Panc1 (cell line): Measurements from ENCODE around the gene MGAT4A. TPM values are rescaled to one million over a fixed set of nuclear protein-coding genes. Genes with fewer than 3 reads are reported as not detected.
"Not testable (repeated sequence)": the region's sequence is repeated elsewhere in the genome, so short reads cannot be mapped to it uniquely, and the experiment has no call there.

Experiments
- ATAC-seq: fragments of 200-7000 bp; cut with Tn5 transposase; 2 replicates; pipeline ENCODE4 v1.9.1; 2020; ENCODE audit warnings: mild to moderate bottlenecking, moderate library complexity
- BruUV-seq: library from RNA; stranded (reverse); fragments of 400-500 nt; replicated peaks from 2 replicates; lab custom pipeline; 2021; lab: Mats Ljungman, UMichigan
- CTCF ChIA-PET: fragments of 300-600 bp; sonication (Branson Sonifier 250); formaldehyde crosslinking; loops from one replicate; lab custom pipeline; 2022; ENCODE audit warnings: antibody characterized with exemption; lab: Charles Lee
- POLR2A ChIA-PET: fragments of 300-600 bp; sonication (Branson Sonifier 250); formaldehyde crosslinking; loops from one replicate; lab custom pipeline; 2022; ENCODE audit warnings: antibody characterized with exemption; lab: Charles Lee
- DNase-seq: peaks from one replicate; pipeline ENCODE4 v3.0.0-alpha.2; 2010; ENCODE audit warnings: low read depth, low spot score
- H3K27ac ChIP-seq: 2 replicates; pipeline ENCODE4 v1.5.1; 2011; ENCODE audit warnings: mild to moderate bottlenecking, low read length, inconsistent platforms
- H3K27me3 ChIP-seq: fragments of 200-500 bp; sonication (Bioruptor generic); 2 replicates; pipeline ENCODE4 v1.6.0; 2014; ENCODE audit warnings: low read length, inconsistent platforms; ENCODE audit not compliant: control insufficient read depth, insufficient read depth
- H3K36me3 ChIP-seq: fragments of 200-500 bp; sonication (Bioruptor generic); 2 replicates; pipeline ENCODE4 v1.5.1; 2014; ENCODE audit warnings: inconsistent platforms, mild to moderate bottlenecking, low read length, moderate library complexity; ENCODE audit not compliant: control insufficient read depth, insufficient read depth
- H3K4me1 ChIP-seq: 2 replicates; pipeline ENCODE4 v1.5.1; 2011; ENCODE audit warnings: inconsistent platforms, mild to moderate bottlenecking, low read length, moderate library complexity; ENCODE audit not compliant: control insufficient read depth, insufficient read depth
- H3K4me3 ChIP-seq, 2 experiments: 2 replicates each; pipeline ENCODE4 v1.5.1; 2011 to 2012; ENCODE audit warnings: low read depth in 2 of 2, low read length in 2 of 2, mild to moderate bottlenecking in 2 of 2, inconsistent platforms in 1 of 2, moderate library complexity in 1 of 2
- H3K9me3 ChIP-seq: fragments of 200-500 bp; sonication (Bioruptor generic); 2 replicates; pipeline ENCODE4 v1.5.1; 2014; ENCODE audit warnings: low read depth, mild to moderate bottlenecking, inconsistent platforms, low read length, moderate library complexity; ENCODE audit not compliant: control insufficient read depth, insufficient read depth
- POLR2AphosphoS5 ChIP-seq: IDR thresholded peaks from 2 replicates; pipeline ENCODE4 v1.6.1; 2012; ENCODE audit warnings: mild to moderate bottlenecking, low read depth, low read length, moderate library complexity
- SIN3A ChIP-seq: IDR thresholded peaks from 2 replicates; pipeline ENCODE4 v1.6.1; 2012; ENCODE audit warnings: low read depth, mild to moderate bottlenecking, low read length, moderate library complexity, borderline replicate concordance; ENCODE audit not compliant: insufficient read depth
- TCF7L2 ChIP-seq: IDR thresholded peaks from 2 replicates; pipeline ENCODE4 v1.6.1; 2011; ENCODE audit warnings: mild to moderate bottlenecking, low read depth, low read length, inconsistent platforms
- in situ Hi-C: cut with HindIII; loops from 2 replicates; pipeline ENCODE4 v1.10.0; 2016; ENCODE audit warnings: low sequenced_read_pairs, low pct_unique_long_range_greater_than_20kb
- intact Hi-C: fragments of 100-400 bp; cut with micrococcal nuclease; formaldehyde crosslinking; loops from one replicate; pipeline ENCODE4 v1.10.0; 2022; ENCODE audit not compliant: unreplicated experiment
- total RNA-seq: library from RNA; stranded (reverse); gene quantifications from one replicate; pipeline ENCODE4 v1.2.1, GENCODE V29; 2021; ENCODE audit not compliant: unreplicated experiment
- TF ChIP-seq, protein P1 (sequence below): fragments of 450-650 bp; IDR thresholded peaks from 2 replicates; pipeline ENCODE4 v1.5.1; 2017; ENCODE audit warnings: mild to moderate bottlenecking
- TF ChIP-seq, protein P2 (sequence below), 2 experiments: IDR thresholded peaks; 2 replicates each; pipeline ENCODE4 v1.6.1; 2011 to 2012; ENCODE audit warnings: low read depth in 2 of 2, control low read depth in 1 of 2, low read length in 1 of 2, mild to moderate bottlenecking in 1 of 2, moderate library complexity in 1 of 2; ENCODE audit not compliant: insufficient read depth in 1 of 2

Gene MGAT4A
- total RNA-seq, 1 experiment from 2014 or later: 4.4 TPM

DNA sequence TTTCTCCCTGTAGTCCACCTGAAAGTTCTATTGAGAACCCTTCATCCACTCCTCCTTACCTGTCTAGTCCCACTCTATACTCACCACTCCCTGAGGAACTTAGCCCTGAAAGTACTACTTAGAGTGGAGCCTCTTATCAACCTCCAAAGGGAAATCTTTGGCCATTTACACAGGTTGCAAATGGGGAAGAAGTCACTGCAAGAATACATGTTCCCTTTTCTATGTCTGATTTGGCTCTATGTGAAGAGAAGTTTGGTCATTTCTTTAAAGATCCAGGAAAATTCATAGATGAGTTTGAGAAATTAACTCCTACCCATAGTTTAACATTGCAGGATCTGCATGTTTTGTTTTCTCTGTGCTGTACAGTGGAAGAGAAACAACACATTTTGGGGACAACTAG lies 22.9 kb upstream of the MGAT4A start:
- no peak for ATAC-seq

DNA sequence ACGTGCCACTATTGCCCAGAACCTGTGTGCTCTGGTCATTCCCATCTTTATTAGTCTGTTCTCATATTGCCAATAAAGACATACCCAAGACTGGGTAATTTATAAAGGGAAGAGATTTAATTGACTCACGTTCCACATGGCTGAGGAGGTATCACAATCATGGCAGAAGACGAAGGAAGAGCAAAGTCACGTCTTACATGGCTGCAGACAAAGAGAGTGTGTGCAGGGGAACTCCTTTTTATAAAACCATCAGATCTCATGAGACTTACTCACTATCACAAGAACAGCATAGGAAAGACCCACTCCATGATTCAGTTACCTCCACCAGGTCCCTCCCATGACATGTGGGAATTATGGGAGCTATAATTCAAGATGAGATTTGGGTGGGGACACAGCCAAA lies 21.8 kb upstream of the MGAT4A start:
- H3K36me3 ChIP-seq, intact Hi-C loops, DNase-seq, ATAC-seq, H3K4me1 ChIP-seq, H3K9me3 ChIP-seq, POLR2A ChIA-PET, H3K27ac ChIP-seq, BruUV-seq, H3K27me3 ChIP-seq, CTCF ChIA-PET, H3K4me3 ChIP-seq, in situ Hi-C loops: not testable (repeated sequence)

More for the DNA sequence above, 22.9 kb upstream of the MGAT4A start:
- ChIA-PET CTCF (no interaction called here), POLR2A (no interaction called here)
- in situ Hi-C loops: no loop called here
- Histone ChIP-seq H3K9me3 (no peaks in the 10 kb centered on the region), H3K27ac (no peak overlapping the region), H3K4me3 (no peak overlapping the region), H3K4me1 (no peaks in the 10 kb centered on the region), H3K36me3 (no peaks in the 10 kb centered on the region), H3K27me3 (peaks cover 8% of the 10 kb centered on the region; the same call in 1 of the 2 replicates)
- no peak for TF ChIP-seq SIN3A
- TF ChIP-seq, protein P1, sequence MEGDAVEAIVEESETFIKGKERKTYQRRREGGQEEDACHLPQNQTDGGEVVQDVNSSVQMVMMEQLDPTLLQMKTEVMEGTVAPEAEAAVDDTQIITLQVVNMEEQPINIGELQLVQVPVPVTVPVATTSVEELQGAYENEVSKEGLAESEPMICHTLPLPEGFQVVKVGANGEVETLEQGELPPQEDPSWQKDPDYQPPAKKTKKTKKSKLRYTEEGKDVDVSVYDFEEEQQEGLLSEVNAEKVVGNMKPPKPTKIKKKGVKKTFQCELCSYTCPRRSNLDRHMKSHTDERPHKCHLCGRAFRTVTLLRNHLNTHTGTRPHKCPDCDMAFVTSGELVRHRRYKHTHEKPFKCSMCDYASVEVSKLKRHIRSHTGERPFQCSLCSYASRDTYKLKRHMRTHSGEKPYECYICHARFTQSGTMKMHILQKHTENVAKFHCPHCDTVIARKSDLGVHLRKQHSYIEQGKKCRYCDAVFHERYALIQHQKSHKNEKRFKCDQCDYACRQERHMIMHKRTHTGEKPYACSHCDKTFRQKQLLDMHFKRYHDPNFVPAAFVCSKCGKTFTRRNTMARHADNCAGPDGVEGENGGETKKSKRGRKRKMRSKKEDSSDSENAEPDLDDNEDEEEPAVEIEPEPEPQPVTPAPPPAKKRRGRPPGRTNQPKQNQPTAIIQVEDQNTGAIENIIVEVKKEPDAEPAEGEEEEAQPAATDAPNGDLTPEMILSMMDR: no peak
- no peak for TF ChIP-seq TCF7L2
- TF ChIP-seq, protein P2, sequence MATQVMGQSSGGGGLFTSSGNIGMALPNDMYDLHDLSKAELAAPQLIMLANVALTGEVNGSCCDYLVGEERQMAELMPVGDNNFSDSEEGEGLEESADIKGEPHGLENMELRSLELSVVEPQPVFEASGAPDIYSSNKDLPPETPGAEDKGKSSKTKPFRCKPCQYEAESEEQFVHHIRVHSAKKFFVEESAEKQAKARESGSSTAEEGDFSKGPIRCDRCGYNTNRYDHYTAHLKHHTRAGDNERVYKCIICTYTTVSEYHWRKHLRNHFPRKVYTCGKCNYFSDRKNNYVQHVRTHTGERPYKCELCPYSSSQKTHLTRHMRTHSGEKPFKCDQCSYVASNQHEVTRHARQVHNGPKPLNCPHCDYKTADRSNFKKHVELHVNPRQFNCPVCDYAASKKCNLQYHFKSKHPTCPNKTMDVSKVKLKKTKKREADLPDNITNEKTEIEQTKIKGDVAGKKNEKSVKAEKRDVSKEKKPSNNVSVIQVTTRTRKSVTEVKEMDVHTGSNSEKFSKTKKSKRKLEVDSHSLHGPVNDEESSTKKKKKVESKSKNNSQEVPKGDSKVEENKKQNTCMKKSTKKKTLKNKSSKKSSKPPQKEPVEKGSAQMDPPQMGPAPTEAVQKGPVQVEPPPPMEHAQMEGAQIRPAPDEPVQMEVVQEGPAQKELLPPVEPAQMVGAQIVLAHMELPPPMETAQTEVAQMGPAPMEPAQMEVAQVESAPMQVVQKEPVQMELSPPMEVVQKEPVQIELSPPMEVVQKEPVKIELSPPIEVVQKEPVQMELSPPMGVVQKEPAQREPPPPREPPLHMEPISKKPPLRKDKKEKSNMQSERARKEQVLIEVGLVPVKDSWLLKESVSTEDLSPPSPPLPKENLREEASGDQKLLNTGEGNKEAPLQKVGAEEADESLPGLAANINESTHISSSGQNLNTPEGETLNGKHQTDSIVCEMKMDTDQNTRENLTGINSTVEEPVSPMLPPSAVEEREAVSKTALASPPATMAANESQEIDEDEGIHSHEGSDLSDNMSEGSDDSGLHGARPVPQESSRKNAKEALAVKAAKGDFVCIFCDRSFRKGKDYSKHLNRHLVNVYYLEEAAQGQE (IDR thresholded peaks at IDR 0.05; ENCODE audit: insufficient read depth in 1 of 2, low read depth in 2 of 2, low read length in 1 of 2): no peak
- TF ChIP-seq POLR2AphosphoS5: no peak
- intact Hi-C loops: no loop called here
- DNase-seq: no peak
- BruUV-seq: no TSS peak

DNA sequence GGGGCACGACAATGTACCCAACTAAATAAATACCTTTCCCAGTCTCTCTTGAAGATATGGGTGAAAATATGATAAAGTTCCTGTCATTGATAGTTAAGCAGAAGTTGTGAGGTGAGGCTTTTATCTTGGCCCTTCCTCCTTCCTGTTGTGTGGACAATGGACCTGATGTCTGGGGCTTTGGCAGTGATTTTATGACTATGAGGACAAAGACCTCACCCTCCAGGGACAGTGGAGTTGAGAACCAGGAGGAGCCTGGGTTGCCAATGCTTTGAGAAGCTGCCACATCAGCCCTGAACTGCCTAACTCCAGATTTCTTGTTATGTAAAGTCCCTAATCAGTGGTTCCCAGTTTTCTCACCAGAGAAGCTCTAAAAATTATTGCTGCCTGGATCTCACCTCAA lies 20.8 kb upstream of the MGAT4A start:
- H3K4me3 ChIP-seq: no peak overlapping the region
- H3K4me1 ChIP-seq: no peaks in the 10 kb centered on the region
- no TSS peak for BruUV-seq

More for the DNA sequence above, 20.8 kb upstream of the MGAT4A start:
- Histone ChIP-seq H3K9me3 (no peaks in the 10 kb centered on the region), H3K27me3 (peaks cover 4% of the 10 kb centered on the region; the same call in 1 of the 2 replicates), H3K36me3 (no peaks in the 10 kb centered on the region), H3K27ac (no peak overlapping the region)
- ATAC-seq (no peak), DNase-seq (no peak)
- TF ChIP-seq TCF7L2 (no peak), SIN3A (no peak), POLR2AphosphoS5 (no peak)
- TF ChIP-seq, protein P2 (IDR thresholded peaks at IDR 0.05; ENCODE audit: insufficient read depth in 1 of 2, low read depth in 2 of 2, low read length in 1 of 2): no peak
- TF ChIP-seq, protein P1: no peak
- ChIA-PET CTCF (no interaction called here), POLR2A (no interaction called here)
- in situ Hi-C loops (no loop called here), intact Hi-C loops (no loop called here)
